Liver (tissue), 9 donors: Measurements from ENCODE around the gene SYNGR3. TPM values are rescaled to one million over a fixed set of nuclear protein-coding genes. Genes with fewer than 3 reads are reported as not detected.

Experiments
- DNase-seq: peaks from one replicate; pipeline ENCODE4 v3.0.0-alpha.2; 2017; ENCODE audit warnings: low spot score
- H3K27ac ChIP-seq, 2 donors: one replicate each; pipeline ENCODE4 v1.7.0; 2013; ENCODE audit warnings: inconsistent platforms in 2 of 2, low read length in 2 of 2, control low read depth in 1 of 2, low read depth in 1 of 2, mild to moderate bottlenecking in 1 of 2
- H3K27me3 ChIP-seq, 4 donors: one replicate each; pipeline versions ENCODE4 v1.6.1 to v1.7.0; 2013; ENCODE audit warnings: low read length in 3 of 4, inconsistent platforms in 1 of 4, mild to moderate bottlenecking in 1 of 4, moderate library complexity in 1 of 4; ENCODE audit not compliant: control insufficient read depth in 4 of 4, insufficient read depth in 4 of 4
- H3K36me3 ChIP-seq, 4 donors: one replicate each; pipeline versions ENCODE4 v1.6.1 to v1.7.0; 2013; ENCODE audit warnings: low read length in 3 of 4, mild to moderate bottlenecking in 3 of 4, low read depth in 1 of 4, moderate library complexity in 1 of 4; ENCODE audit not compliant: control insufficient read depth in 4 of 4, insufficient read depth in 3 of 4
- H3K4me1 ChIP-seq, 4 donors: one replicate each; pipeline versions ENCODE4 v1.6.1 to v1.7.0; 2013; ENCODE audit warnings: low read length in 3 of 4, mild to moderate bottlenecking in 3 of 4, moderate library complexity in 1 of 4; ENCODE audit not compliant: control insufficient read depth in 4 of 4, insufficient read depth in 4 of 4
- H3K4me3 ChIP-seq, 3 donors: one replicate each; pipeline versions ENCODE4 v1.6.1 to v1.7.0; 2013; ENCODE audit warnings: low read length in 3 of 3, control low read depth in 1 of 3, low read depth in 1 of 3, mild to moderate bottlenecking in 1 of 3
- H3K9ac ChIP-seq, 2 donors: one replicate each; pipeline ENCODE4 v1.7.0; 2013; ENCODE audit warnings: low read length in 2 of 2, mild to moderate bottlenecking in 2 of 2, moderate library complexity in 2 of 2, control low read depth in 1 of 2, low read depth in 1 of 2
- H3K9me3 ChIP-seq, 4 donors: one replicate each; pipeline versions ENCODE4 v1.6.1 to v1.7.0; 2013; ENCODE audit warnings: low read length in 3 of 4; ENCODE audit not compliant: control insufficient read depth in 4 of 4
- ATF3 ChIP-seq: IDR thresholded peaks from 2 replicates; pipeline ENCODE4 v1.6.1; 2016; ENCODE audit warnings: antibody characterized with exemption
- CTCF ChIP-seq: fragments of 150-350 bp; IDR thresholded peaks from 2 replicates; pipeline ENCODE4 v1.5.1; 2017; ENCODE audit warnings: improper control_type of control experiment, low read depth, low read length; ENCODE audit not compliant: missing input control
- EGR1 ChIP-seq, 2 donors: IDR thresholded peaks; 2 replicates each; pipeline ENCODE4 v1.6.1; 2016 to 2018; ENCODE audit warnings: antibody characterized with exemption in 2 of 2, low read depth in 2 of 2
- FOXA1 ChIP-seq: IDR thresholded peaks from 2 replicates; pipeline ENCODE4 v1.6.1; 2016; ENCODE audit warnings: antibody characterized with exemption
- FOXA2 ChIP-seq: IDR thresholded peaks from 2 replicates; pipeline ENCODE4 v1.6.1; 2016; ENCODE audit warnings: antibody characterized with exemption
- GABPA ChIP-seq, 2 donors: IDR thresholded peaks in 1 of 2; conservative IDR thresholded peaks in 1 of 2; 2 replicates each; pipeline ENCODE4 v1.6.1; 2016; ENCODE audit warnings: antibody characterized with exemption in 2 of 2, mild to moderate bottlenecking in 1 of 2, moderate library complexity in 1 of 2
- HNF4A ChIP-seq, 2 donors: conservative IDR thresholded peaks; 2 replicates each; pipeline ENCODE4 v1.6.1; 2016; ENCODE audit warnings: antibody characterized with exemption in 2 of 2, mild to moderate bottlenecking in 2 of 2
- HNF4G ChIP-seq: IDR thresholded peaks from 2 replicates; pipeline ENCODE4 v1.6.1; 2016; ENCODE audit warnings: antibody characterized with exemption
- JUND ChIP-seq, 2 donors: IDR thresholded peaks; 2 replicates each; pipeline ENCODE4 v1.6.1; 2016; ENCODE audit warnings: antibody characterized with exemption in 2 of 2
- MAX ChIP-seq: IDR thresholded peaks from 2 replicates; pipeline ENCODE4 v1.6.1; 2016; ENCODE audit warnings: antibody characterized with exemption
- RAD21 ChIP-seq, 2 donors: IDR thresholded peaks; 2 replicates each; pipeline ENCODE4 v1.6.1; 2016; ENCODE audit warnings: antibody characterized with exemption in 2 of 2, mild to moderate bottlenecking in 2 of 2
- REST ChIP-seq: IDR thresholded peaks from 2 replicates; pipeline ENCODE4 v1.6.1; 2016; ENCODE audit warnings: antibody characterized with exemption, mild to moderate bottlenecking
- RXRA ChIP-seq, 2 donors: IDR thresholded peaks; 2 replicates each; pipeline ENCODE4 v1.6.1; 2017 to 2018; ENCODE audit warnings: antibody characterized with exemption in 2 of 2, mild to moderate bottlenecking in 1 of 2
- SP1 ChIP-seq: IDR thresholded peaks from 2 replicates; pipeline ENCODE4 v1.6.1; 2018; ENCODE audit warnings: antibody characterized with exemption, mild to moderate bottlenecking
- TAF1 ChIP-seq: conservative IDR thresholded peaks from 2 replicates; pipeline ENCODE4 v1.6.1; 2016; ENCODE audit warnings: antibody characterized with exemption, mild to moderate bottlenecking
- YY1 ChIP-seq: IDR thresholded peaks from 2 replicates; pipeline ENCODE4 v1.6.1; 2016; ENCODE audit warnings: antibody characterized with exemption, mild to moderate bottlenecking
- ZBTB33 ChIP-seq: IDR thresholded peaks from 2 replicates; pipeline ENCODE4 v1.6.1; 2016; ENCODE audit warnings: antibody characterized with exemption
- WGBS: extraction: QIAGEN DNeasy Blood & Tissue Kit; methylation state at CpG from one replicate; pipeline ENCODE4 v1.1.7; 2013; 5-methylcytosine and 5-hydroxymethylcytosine counted together
- polyA plus RNA-seq, 2 donors: library from polyadenylated mRNA; stranded (reverse) in 1 of 2; unstranded in 1 of 2; fragments of 200-250 nt in 1 of 2; fragments of >200 nt in 1 of 2; fragmentation: Nextera tagmentation in 1 of 2; extraction: Ambion mirVana in 1 of 2; gene quantifications; one replicate each; pipeline versions ENCODE4 v1.2.1 to v1.2.3, GENCODE V29; 2013 to 2015
- total RNA-seq, 2 donors: library from RNA; depleted of rRNA; stranded (reverse); fragments of >200 nt; gene quantifications; one replicate each; pipeline ENCODE4 v1.2.3, GENCODE V29; 2014
- donor health status: healthy.
- donor health status: healthy.
- donor health status: healthy.
- donor health status: healthy.
- donor health status: healthy.

SYNGR3 gene
- total and polyA plus RNA-seq, 4 donors, result 0.09 to 0.47 (median 0.17) TPM; not detected in 1

- Histone ChIP-seq H3K4me3 (no peak overlapping the region), H3K27ac (no peak overlapping the region), H3K4me1 (peaks cover 6 to 23% (median 18%) of the 10 kb centered on the region in 4 donors), H3K36me3 (peaks cover 14 to 41% (median 16%) of the 10 kb centered on the region in 4 donors), H3K27me3 (no peaks in the 10 kb centered on the region), H3K9ac (no peak overlapping the region), H3K9me3 (no peaks in the 10 kb centered on the region)
- TF ChIP-seq GABPA (IDR thresholded peaks at IDR 0.05 in 1 of 2, conservative IDR thresholded peaks at IDR 0.05 in 1 of 2) (no peak), RXRA (IDR thresholded peaks at IDR 0.05) (no peak), SP1 (no peak), FOXA1 (no peak), ATF3 (no peak), RAD21 (IDR thresholded peaks at IDR 0.05) (no peak), ZBTB33 (no peak), TAF1 (no peak), REST (no peak), YY1 (no peak), HNF4A (conservative IDR thresholded peaks at IDR 0.05) (no peak), MAX (no peak), CTCF (no peak), FOXA2 (no peak), EGR1 (IDR thresholded peaks at IDR 0.05; ENCODE audit: low read depth in 2 of 2) (no peak), JUND (IDR thresholded peaks at IDR 0.05) (no peak), HNF4G (no peak)
- no peak for DNase-seq
- 96% methylated on average over 42 of the region's 42 CpGs for WGBS
Observed at GRCh38 chr16:1974157-1975070, 15.4 kb upstream of the SYNGR3 start.
